Stimulated activated naive CD8-positive, alpha-beta T cell treated with anti-CD3 and anti-CD28 coated beads, Interleukin-15, Interleukin-2, amounts not matched to agents 100 U/mL and 50 U/mL, for 24 hours (primary cell): Measurements from ENCODE around the gene NRG2.

Experiments
- ATAC-seq: fragments of 150-1000 bp; cut with Tn5 transposase; one replicate; pipeline ENCODE4 v1.10.0; 2021
- DNase-seq: peaks from one replicate; pipeline ENCODE4 v3.0.0; 2021

NRG2 gene

DNA sequence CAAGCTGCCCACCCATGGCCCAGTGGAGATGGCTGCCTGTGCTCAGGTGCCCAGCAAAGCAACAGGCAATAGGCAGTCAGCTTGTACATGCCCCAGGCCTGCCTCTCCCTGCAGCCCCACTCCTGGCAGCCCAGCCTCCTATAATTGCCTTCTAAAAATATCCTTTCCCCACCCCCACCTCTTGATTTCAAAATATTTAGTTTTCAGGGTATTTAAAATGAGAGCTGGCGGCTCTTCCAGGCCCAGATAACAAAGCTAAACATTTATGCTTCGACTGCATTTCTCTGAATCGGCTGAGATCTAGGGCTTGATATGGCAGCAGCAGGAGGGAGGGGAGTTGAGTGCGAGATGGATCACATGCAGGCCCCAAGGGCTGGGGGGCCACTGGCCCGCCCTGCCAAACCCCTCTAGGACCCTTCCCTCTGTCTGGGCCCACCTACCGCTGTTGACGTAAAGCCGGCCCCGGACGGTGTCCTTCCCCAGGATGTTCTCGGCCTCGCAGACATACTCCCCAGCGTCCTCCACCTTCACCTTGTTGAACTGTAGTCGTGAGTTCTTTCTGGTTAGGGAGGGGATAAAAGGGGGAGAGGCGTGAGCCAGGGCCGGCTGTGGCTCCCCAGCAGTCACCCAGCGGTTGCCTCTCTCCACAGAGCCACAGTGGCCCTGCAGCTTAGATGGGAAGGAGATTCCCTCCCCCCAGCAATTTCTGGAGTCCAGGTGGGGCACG lies 162.5 kb downstream of the NRG2 start:
- ATAC-seq (no peak), DNase-seq (no peak)

- no peak for DNase-seq
These were observed 165.0 kb downstream of the NRG2 start for GRCh38 chr5:139878093-139878492.

GRCh38 chr5:139877129-139877597 lies 165.9 kb downstream of the NRG2 start:
- peak; percentile 16 for DNase-seq
- no peak for ATAC-seq

More at GRCh38 chr5:139878093-139878492, 165.0 kb downstream of the NRG2 start:
- ATAC-seq, result no peak

GRCh38 chr5:139875957-139876356 lies 167.1 kb downstream of the NRG2 start:
- no peak for DNase-seq
- no peak for ATAC-seq

GRCh38 chr5:139872851-139873794 lies 170.0 kb downstream of the NRG2 start:
- no peak for ATAC-seq
- no peak for DNase-seq

DNA sequence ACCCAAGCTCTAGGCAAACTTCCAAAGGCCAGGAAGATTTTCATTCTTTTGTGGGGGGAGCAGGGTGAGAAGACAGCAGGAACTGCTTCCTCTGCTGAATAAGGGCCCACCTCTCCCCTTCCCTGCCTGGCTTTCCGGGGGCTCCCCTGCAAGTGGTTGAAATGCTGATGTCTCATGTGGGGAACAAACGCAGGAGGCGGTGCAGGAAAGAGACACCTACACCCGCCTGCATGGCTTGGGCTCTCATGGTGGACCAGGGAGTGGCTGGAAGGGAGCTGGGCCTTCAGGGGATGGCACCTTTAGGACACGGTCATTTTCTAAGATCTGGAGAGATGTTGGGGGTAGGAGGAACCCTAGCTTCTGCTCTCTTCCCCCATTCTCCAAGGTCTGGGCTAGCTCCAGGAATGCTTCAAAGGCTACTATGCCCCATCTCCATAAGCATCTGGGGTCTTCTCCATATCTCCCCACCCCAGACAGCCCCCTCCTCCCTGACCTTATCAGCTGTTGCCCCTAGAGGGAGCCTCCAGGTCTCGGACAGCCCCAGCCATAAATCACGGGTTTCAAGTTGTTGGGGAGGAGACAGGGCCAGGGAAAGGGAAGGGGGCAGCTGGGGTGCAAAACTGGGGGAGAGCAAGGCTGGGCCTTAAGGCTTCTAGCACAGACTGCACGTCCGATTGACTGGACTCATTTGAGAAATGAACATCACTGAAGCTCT lies 170.9 kb downstream of the NRG2 start:
- no peak for DNase-seq
- ATAC-seq, result no peak

DNA sequence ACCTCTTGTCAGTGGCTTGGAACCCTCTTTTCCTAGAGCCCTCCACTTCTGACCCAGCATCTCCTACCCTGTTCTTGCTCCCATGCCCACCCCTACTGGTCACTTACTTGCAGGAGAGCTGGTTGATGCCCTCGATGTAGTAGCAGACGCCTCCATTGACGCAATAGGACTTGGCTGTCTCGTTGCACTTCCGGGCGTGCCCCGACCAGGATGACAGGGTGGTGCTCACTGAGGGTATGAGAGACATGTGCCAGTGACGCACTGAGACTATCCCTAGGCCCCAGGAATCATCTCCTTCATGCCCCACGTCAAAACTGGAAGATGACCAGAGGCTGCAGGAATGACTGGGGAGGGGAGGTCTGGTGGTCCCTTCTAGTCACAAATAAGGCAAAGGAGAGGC lies 171.5 kb downstream of the NRG2 start:
- no peak for ATAC-seq
- DNase-seq, result no peak

GRCh38 chr5:139870677-139871076 lies 172.4 kb downstream of the NRG2 start:
- no peak for ATAC-seq

DNA sequence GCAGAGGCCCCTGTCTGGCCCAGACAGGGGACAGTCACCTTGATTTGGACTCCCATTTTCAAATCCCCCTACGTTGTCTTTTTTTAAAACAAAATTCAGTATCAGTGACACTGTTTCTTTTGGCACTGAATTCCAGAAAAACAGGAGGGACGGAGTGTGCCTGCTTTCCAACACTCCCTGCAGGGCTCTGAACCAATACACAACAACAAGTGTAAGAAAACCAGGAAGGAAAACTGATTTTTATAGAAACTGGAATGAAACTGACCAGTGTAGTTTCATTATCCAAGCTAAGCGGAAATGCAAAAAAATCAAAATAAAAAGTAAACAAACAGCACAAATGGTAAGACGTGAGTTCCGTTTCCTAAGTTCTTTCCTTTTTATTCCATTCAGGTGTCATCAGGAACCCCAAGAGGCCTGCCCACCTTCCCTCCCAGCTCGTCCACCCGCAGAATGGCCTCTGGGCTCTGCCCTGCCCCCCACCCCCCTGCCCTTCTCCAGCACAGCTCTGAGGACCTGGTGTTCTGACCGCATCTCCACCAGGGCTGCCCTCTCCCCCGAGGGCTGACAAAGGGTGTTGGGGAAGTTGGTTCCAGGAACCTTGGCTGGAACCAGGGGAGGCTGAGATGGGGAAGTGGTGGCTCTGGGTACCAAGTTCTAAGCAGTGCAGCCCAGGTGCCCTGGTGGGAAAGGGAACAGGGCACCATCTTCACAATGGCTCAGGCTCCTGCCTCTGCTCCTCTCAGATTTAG lies 173.9 kb downstream of the NRG2 start:
- ATAC-seq, result no peak

More at GRCh38 chr5:139870677-139871076, 172.4 kb downstream of the NRG2 start:
- no peak for DNase-seq

DNA sequence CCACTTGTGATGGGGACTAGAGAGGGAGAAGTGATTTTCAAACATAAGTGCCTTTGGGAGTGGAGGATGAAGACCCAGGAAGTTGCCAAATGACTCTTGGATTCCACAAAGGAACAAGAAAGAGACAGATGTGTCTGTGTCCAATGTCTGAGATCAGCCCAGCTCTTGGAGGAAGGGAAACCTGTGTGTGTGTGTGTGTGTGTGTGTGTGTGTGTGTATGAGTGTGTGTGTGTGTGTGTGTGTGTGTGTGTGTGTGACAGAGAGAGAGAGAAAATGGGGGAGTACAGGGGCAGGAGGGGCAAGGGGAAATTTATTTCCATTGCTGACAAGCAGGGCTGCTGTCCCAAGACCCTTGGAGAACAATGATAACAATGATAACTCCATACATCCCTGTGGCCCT lies 175.5 kb downstream of the NRG2 start:
- ATAC-seq (no peak), DNase-seq (no peak)

More for the DNA sequence above, 173.9 kb downstream of the NRG2 start:
- no peak for DNase-seq

- DNase-seq (no peak), ATAC-seq (no peak)
These were observed 176.0 kb downstream of the NRG2 start for GRCh38 chr5:139867109-139867508.

GRCh38 chr5:139864716-139865483 lies 178.2 kb downstream of the NRG2 start:
- no peak for DNase-seq

GRCh38 chr5:139863855-139864558 lies 179.1 kb downstream of the NRG2 start:
- DNase-seq (peak; percentile 68), ATAC-seq (no peak)

More at GRCh38 chr5:139864716-139865483, 178.2 kb downstream of the NRG2 start:
- ATAC-seq, result no peak

DNA sequence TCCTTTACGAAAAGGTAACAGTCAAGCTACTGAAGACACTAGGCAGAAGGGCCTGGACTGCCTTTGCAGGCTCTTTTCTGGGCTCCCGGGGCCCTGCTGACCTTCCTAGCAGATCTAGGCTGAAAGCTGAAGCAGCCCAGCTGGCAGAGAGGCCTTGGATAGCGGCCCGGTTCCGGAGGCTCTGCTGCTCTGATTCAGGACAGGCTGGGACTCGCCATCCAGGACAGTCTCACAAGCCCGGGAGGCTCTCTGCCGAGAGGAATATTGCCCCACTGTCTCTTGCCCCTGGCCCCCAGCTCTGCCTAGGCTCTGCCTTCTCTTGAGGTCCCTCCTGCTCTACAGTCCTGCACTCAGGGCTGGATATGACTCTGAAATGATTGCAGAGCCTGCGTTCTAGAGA lies 179.7 kb downstream of the NRG2 start:
- ATAC-seq, result no peak
- no peak for DNase-seq

- no peak for DNase-seq
- no peak for ATAC-seq
These were observed 180.3 kb downstream of the NRG2 start for GRCh38 chr5:139862803-139863202.

- ATAC-seq, result peak; percentile 56
- no peak for DNase-seq
These were observed 180.8 kb downstream of the NRG2 start for GRCh38 chr5:139862313-139862712.

DNA sequence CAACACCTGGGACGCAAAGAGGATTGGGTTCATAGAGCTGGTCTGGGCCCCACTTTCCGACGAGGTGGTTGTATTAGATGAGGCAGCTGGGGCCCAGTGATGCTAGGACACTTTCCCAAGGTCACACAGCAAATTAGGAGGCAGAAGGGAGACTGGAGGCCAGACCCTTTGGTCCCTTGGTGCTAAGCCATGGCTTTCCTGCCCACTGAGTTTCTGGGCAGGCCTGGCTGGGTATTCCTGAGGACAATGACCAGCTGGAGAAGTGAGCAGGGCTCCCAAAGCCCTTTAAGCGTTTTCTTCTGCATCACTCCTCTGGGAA lies 181.3 kb downstream of the NRG2 start:
- ATAC-seq (no peak), DNase-seq (no peak)

DNA sequence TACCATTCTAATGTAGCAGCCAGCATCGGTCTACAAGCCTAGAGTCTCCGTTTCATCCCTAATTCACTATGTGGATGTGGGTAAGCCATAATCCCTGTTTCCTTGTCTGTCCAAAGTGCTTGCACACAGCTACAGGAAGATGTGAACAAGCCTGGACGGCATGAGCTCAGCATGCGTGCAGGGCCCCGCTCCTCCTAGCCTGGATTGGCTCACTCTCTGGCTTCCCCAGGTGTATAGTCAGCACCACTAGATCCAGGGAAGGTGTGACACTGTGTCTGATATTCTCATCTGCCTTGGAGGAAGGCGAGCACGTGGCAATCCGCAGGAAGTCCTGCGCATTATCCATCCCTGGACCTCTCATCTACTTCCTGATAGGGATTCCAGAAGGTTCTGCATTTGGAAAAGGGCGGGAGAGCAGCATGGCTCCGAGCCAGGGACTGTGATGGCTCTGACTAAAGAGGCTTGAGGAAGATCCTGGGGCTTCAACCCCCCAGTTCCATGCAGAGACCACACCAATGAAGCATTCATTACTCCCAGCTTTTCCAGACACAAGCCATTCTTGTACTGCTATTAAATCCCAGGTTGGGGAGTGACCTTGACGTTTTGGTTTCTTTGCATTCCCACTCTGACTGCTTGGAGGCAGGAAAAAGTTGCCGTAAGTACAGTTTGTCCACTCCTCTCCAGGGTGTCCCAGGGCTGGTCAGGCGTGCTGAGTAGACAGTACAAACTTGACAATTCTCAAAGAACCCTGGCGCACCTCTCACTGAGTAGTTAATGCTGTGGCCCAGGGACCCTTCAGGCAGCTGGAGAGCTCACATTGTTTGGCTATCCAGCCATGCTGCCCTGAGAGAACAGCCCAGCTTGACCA lies 181.8 kb downstream of the NRG2 start:
- no peak for ATAC-seq
- DNase-seq, result no peak

- ATAC-seq, result no peak
- no peak for DNase-seq
These were observed 184.1 kb downstream of the NRG2 start for GRCh38 chr5:139859013-139859412.
